Liver (tissue), 9 donors: ENCODE measurements around the gene CD226. TPM values are rescaled to one million over a fixed set of nuclear protein-coding genes. Genes with fewer than 3 reads are reported as not detected.

Source experiments
- DNase-seq: peaks from one replicate; pipeline ENCODE4 v3.0.0-alpha.2; 2017; ENCODE audit warnings: low spot score
- H3K27ac ChIP-seq, 2 donors: one replicate each; pipeline ENCODE4 v1.7.0; 2013; ENCODE audit warnings: inconsistent platforms in 2 of 2, low read length in 2 of 2, control low read depth in 1 of 2, low read depth in 1 of 2, mild to moderate bottlenecking in 1 of 2
- H3K27me3 ChIP-seq, 4 donors: one replicate each; pipeline versions ENCODE4 v1.6.1 to v1.7.0; 2013; ENCODE audit warnings: low read length in 3 of 4, inconsistent platforms in 1 of 4, mild to moderate bottlenecking in 1 of 4, moderate library complexity in 1 of 4; ENCODE audit not compliant: control insufficient read depth in 4 of 4, insufficient read depth in 4 of 4
- H3K36me3 ChIP-seq, 4 donors: one replicate each; pipeline versions ENCODE4 v1.6.1 to v1.7.0; 2013; ENCODE audit warnings: low read length in 3 of 4, mild to moderate bottlenecking in 3 of 4, low read depth in 1 of 4, moderate library complexity in 1 of 4; ENCODE audit not compliant: control insufficient read depth in 4 of 4, insufficient read depth in 3 of 4
- H3K4me1 ChIP-seq, 4 donors: one replicate each; pipeline versions ENCODE4 v1.6.1 to v1.7.0; 2013; ENCODE audit warnings: low read length in 3 of 4, mild to moderate bottlenecking in 3 of 4, moderate library complexity in 1 of 4; ENCODE audit not compliant: control insufficient read depth in 4 of 4, insufficient read depth in 4 of 4
- H3K4me3 ChIP-seq, 3 donors: one replicate each; pipeline versions ENCODE4 v1.6.1 to v1.7.0; 2013; ENCODE audit warnings: low read length in 3 of 3, control low read depth in 1 of 3, low read depth in 1 of 3, mild to moderate bottlenecking in 1 of 3
- H3K9ac ChIP-seq, 2 donors: one replicate each; pipeline ENCODE4 v1.7.0; 2013; ENCODE audit warnings: low read length in 2 of 2, mild to moderate bottlenecking in 2 of 2, moderate library complexity in 2 of 2, control low read depth in 1 of 2, low read depth in 1 of 2
- H3K9me3 ChIP-seq, 4 donors: one replicate each; pipeline versions ENCODE4 v1.6.1 to v1.7.0; 2013; ENCODE audit warnings: low read length in 3 of 4; ENCODE audit not compliant: control insufficient read depth in 4 of 4
- EGR1 ChIP-seq, 2 donors: IDR thresholded peaks; 2 replicates each; pipeline ENCODE4 v1.6.1; 2016 to 2018; ENCODE audit warnings: antibody characterized with exemption in 2 of 2, low read depth in 2 of 2
- FOXA1 ChIP-seq: IDR thresholded peaks from 2 replicates; pipeline ENCODE4 v1.6.1; 2016; ENCODE audit warnings: antibody characterized with exemption
- FOXA2 ChIP-seq: IDR thresholded peaks from 2 replicates; pipeline ENCODE4 v1.6.1; 2016; ENCODE audit warnings: antibody characterized with exemption
- GABPA ChIP-seq, 2 donors: IDR thresholded peaks in 1 of 2; conservative IDR thresholded peaks in 1 of 2; 2 replicates each; pipeline ENCODE4 v1.6.1; 2016; ENCODE audit warnings: antibody characterized with exemption in 2 of 2, mild to moderate bottlenecking in 1 of 2, moderate library complexity in 1 of 2
- HNF4A ChIP-seq, 2 donors: conservative IDR thresholded peaks; 2 replicates each; pipeline ENCODE4 v1.6.1; 2016; ENCODE audit warnings: antibody characterized with exemption in 2 of 2, mild to moderate bottlenecking in 2 of 2
- HNF4G ChIP-seq: IDR thresholded peaks from 2 replicates; pipeline ENCODE4 v1.6.1; 2016; ENCODE audit warnings: antibody characterized with exemption
- JUND ChIP-seq, 2 donors: IDR thresholded peaks; 2 replicates each; pipeline ENCODE4 v1.6.1; 2016; ENCODE audit warnings: antibody characterized with exemption in 2 of 2
- NR2F2 ChIP-seq: IDR thresholded peaks from 2 replicates; pipeline ENCODE4 v1.6.1; 2016; ENCODE audit warnings: antibody characterized with exemption
- RAD21 ChIP-seq, 2 donors: IDR thresholded peaks; 2 replicates each; pipeline ENCODE4 v1.6.1; 2016; ENCODE audit warnings: antibody characterized with exemption in 2 of 2, mild to moderate bottlenecking in 2 of 2
- RXRA ChIP-seq, 2 donors: IDR thresholded peaks; 2 replicates each; pipeline ENCODE4 v1.6.1; 2017 to 2018; ENCODE audit warnings: antibody characterized with exemption in 2 of 2, mild to moderate bottlenecking in 1 of 2
- SP1 ChIP-seq: IDR thresholded peaks from 2 replicates; pipeline ENCODE4 v1.6.1; 2018; ENCODE audit warnings: antibody characterized with exemption, mild to moderate bottlenecking
- TAF1 ChIP-seq: conservative IDR thresholded peaks from 2 replicates; pipeline ENCODE4 v1.6.1; 2016; ENCODE audit warnings: antibody characterized with exemption, mild to moderate bottlenecking
- YY1 ChIP-seq: IDR thresholded peaks from 2 replicates; pipeline ENCODE4 v1.6.1; 2016; ENCODE audit warnings: antibody characterized with exemption, mild to moderate bottlenecking
- WGBS: extraction: QIAGEN DNeasy Blood & Tissue Kit; methylation state at CpG from one replicate; pipeline ENCODE4 v1.1.7; 2013; 5-methylcytosine and 5-hydroxymethylcytosine counted together
- polyA plus RNA-seq, 2 donors: library from polyadenylated mRNA; stranded (reverse) in 1 of 2; unstranded in 1 of 2; fragments of 200-250 nt in 1 of 2; fragments of >200 nt in 1 of 2; fragmentation: Nextera tagmentation in 1 of 2; extraction: Ambion mirVana in 1 of 2; gene quantifications; one replicate each; pipeline versions ENCODE4 v1.2.1 to v1.2.3, GENCODE V29; 2013 to 2015
- total RNA-seq, 2 donors: library from RNA; depleted of rRNA; stranded (reverse); fragments of >200 nt; gene quantifications; one replicate each; pipeline ENCODE4 v1.2.3, GENCODE V29; 2014
- TF ChIP-seq, protein P1 (sequence below): fragments of 150-350 bp; IDR thresholded peaks from 2 replicates; pipeline ENCODE4 v1.5.1; 2017; ENCODE audit warnings: improper control_type of control experiment, low read depth, low read length; ENCODE audit not compliant: missing input control
- TF ChIP-seq, protein P2 (sequence below): IDR thresholded peaks from 2 replicates; pipeline ENCODE4 v1.6.1; 2016; ENCODE audit warnings: antibody characterized with exemption
- TF ChIP-seq, protein P3 (sequence below): IDR thresholded peaks from 2 replicates; pipeline ENCODE4 v1.6.1; 2016; ENCODE audit warnings: antibody characterized with exemption
- TF ChIP-seq, protein P4 (sequence below): IDR thresholded peaks from 2 replicates; pipeline ENCODE4 v1.6.1; 2016; ENCODE audit warnings: antibody characterized with exemption
- TF ChIP-seq, protein P5 (sequence below): IDR thresholded peaks from 2 replicates; pipeline ENCODE4 v1.6.1; 2016; ENCODE audit warnings: antibody characterized with exemption, mild to moderate bottlenecking
- donor health status: healthy.
- donor health status: healthy.
- donor health status: healthy.
- donor health status: healthy.
- donor health status: healthy.

The CD226 gene
- total and polyA plus RNA-seq, 4 donors = 0.50 to 5.2 (median 3.0) TPM

DNA sequence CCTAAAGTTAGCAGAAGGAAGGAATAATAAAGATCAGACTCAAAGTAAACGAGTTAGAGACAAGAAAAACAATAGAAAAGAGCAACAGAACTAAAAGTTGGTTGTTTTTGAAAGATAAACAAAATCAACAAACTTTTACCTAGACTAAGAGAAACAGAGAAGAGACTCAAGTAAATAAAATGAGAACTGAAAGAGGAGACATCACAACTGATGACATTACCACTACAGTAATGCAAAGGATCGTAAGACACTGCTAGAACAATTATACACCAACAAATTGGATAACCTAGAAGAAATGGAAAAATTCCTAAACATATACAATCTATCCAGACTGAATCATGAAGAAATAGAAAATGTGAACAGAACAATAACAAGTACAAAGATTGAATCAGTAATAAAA lies 139.3 kb downstream of the CD226 start:
- H3K4me1 ChIP-seq = no peaks in the 10 kb centered on the region
- no peaks in the 10 kb centered on the region for H3K9me3 ChIP-seq
- 76% methylated on average over 2 of the region's 2 CpGs for WGBS
- TF ChIP-seq JUND (IDR thresholded peaks at IDR 0.05) (no peak), FOXA1 (no peak), HNF4G (no peak), GABPA (IDR thresholded peaks at IDR 0.05 in 1 of 2, conservative IDR thresholded peaks at IDR 0.05 in 1 of 2) (no peak), TAF1 (no peak), FOXA2 (no peak), SP1 (no peak), RXRA (IDR thresholded peaks at IDR 0.05) (no peak), YY1 (no peak), HNF4A (conservative IDR thresholded peaks at IDR 0.05) (no peak), EGR1 (IDR thresholded peaks at IDR 0.05; ENCODE audit: low read depth in 2 of 2) (no peak), NR2F2 (no peak), RAD21 (IDR thresholded peaks at IDR 0.05) (no peak)
- TF ChIP-seq, protein P1, sequence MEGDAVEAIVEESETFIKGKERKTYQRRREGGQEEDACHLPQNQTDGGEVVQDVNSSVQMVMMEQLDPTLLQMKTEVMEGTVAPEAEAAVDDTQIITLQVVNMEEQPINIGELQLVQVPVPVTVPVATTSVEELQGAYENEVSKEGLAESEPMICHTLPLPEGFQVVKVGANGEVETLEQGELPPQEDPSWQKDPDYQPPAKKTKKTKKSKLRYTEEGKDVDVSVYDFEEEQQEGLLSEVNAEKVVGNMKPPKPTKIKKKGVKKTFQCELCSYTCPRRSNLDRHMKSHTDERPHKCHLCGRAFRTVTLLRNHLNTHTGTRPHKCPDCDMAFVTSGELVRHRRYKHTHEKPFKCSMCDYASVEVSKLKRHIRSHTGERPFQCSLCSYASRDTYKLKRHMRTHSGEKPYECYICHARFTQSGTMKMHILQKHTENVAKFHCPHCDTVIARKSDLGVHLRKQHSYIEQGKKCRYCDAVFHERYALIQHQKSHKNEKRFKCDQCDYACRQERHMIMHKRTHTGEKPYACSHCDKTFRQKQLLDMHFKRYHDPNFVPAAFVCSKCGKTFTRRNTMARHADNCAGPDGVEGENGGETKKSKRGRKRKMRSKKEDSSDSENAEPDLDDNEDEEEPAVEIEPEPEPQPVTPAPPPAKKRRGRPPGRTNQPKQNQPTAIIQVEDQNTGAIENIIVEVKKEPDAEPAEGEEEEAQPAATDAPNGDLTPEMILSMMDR = no peak
- TF ChIP-seq, protein P2, sequence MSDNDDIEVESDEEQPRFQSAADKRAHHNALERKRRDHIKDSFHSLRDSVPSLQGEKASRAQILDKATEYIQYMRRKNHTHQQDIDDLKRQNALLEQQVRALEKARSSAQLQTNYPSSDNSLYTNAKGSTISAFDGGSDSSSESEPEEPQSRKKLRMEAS = no peak
- TF ChIP-seq, protein P3, sequence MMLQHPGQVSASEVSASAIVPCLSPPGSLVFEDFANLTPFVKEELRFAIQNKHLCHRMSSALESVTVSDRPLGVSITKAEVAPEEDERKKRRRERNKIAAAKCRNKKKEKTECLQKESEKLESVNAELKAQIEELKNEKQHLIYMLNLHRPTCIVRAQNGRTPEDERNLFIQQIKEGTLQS = no peak
- TF ChIP-seq, protein P4, sequence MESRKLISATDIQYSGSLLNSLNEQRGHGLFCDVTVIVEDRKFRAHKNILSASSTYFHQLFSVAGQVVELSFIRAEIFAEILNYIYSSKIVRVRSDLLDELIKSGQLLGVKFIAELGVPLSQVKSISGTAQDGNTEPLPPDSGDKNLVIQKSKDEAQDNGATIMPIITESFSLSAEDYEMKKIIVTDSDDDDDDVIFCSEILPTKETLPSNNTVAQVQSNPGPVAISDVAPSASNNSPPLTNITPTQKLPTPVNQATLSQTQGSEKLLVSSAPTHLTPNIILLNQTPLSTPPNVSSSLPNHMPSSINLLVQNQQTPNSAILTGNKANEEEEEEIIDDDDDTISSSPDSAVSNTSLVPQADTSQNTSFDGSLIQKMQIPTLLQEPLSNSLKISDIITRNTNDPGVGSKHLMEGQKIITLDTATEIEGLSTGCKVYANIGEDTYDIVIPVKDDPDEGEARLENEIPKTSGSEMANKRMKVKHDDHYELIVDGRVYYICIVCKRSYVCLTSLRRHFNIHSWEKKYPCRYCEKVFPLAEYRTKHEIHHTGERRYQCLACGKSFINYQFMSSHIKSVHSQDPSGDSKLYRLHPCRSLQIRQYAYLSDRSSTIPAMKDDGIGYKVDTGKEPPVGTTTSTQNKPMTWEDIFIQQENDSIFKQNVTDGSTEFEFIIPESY = no peak
- TF ChIP-seq, protein P5, sequence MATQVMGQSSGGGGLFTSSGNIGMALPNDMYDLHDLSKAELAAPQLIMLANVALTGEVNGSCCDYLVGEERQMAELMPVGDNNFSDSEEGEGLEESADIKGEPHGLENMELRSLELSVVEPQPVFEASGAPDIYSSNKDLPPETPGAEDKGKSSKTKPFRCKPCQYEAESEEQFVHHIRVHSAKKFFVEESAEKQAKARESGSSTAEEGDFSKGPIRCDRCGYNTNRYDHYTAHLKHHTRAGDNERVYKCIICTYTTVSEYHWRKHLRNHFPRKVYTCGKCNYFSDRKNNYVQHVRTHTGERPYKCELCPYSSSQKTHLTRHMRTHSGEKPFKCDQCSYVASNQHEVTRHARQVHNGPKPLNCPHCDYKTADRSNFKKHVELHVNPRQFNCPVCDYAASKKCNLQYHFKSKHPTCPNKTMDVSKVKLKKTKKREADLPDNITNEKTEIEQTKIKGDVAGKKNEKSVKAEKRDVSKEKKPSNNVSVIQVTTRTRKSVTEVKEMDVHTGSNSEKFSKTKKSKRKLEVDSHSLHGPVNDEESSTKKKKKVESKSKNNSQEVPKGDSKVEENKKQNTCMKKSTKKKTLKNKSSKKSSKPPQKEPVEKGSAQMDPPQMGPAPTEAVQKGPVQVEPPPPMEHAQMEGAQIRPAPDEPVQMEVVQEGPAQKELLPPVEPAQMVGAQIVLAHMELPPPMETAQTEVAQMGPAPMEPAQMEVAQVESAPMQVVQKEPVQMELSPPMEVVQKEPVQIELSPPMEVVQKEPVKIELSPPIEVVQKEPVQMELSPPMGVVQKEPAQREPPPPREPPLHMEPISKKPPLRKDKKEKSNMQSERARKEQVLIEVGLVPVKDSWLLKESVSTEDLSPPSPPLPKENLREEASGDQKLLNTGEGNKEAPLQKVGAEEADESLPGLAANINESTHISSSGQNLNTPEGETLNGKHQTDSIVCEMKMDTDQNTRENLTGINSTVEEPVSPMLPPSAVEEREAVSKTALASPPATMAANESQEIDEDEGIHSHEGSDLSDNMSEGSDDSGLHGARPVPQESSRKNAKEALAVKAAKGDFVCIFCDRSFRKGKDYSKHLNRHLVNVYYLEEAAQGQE = no peak
- H3K4me3 ChIP-seq = no peak overlapping the region
- no peak overlapping the region for H3K27ac ChIP-seq
- no peak for DNase-seq
- H3K27me3 ChIP-seq = no peaks in the 10 kb centered on the region
- no peaks in the 10 kb centered on the region for H3K36me3 ChIP-seq
- H3K9ac ChIP-seq = no peak overlapping the region
